Left kidney (tissue), 8 donors: ENCODE data around the gene POC1A. TPM values are rescaled to one million over a fixed set of nuclear protein-coding genes. Genes with fewer than 3 reads are reported as not detected.

ENCODE experiments used
- DNase-seq: peaks from one replicate; pipeline ENCODE4 v3.0.0-alpha.2; 2013
- long read RNA-seq, 8 donors: transcript quantifications; one replicate each; lab custom pipeline, GENCODE V29; 2026
- polyA plus RNA-seq: library from polyadenylated mRNA; unstranded; fragments of 120-200 nt; gene quantifications from one replicate; pipeline ENCODE4 v1.2.1, GENCODE V29; 2013; ENCODE audit not compliant: insufficient read length

The POC1A gene
- polyA plus RNA-seq: 10.5 TPM
- long read RNA-seq, donor 1, partial matches to known transcripts: 0 of 3 reads
- long read RNA-seq, donor 1, other reads (novel, unspliced or antisense): 0 of 3 reads
- long read RNA-seq, donor 2, partial matches to known transcripts: 0 of 3 reads
- long read RNA-seq, donor 2, other reads (novel, unspliced or antisense): 0 of 3 reads
- long read RNA-seq, donor 3, partial matches to known transcripts: 0 of 1 reads
- long read RNA-seq, donor 3, other reads (novel, unspliced or antisense): 0 of 1 reads
- long read RNA-seq, donor 4, partial matches to known transcripts: 0 of 1 reads
- long read RNA-seq, donor 4, other reads (novel, unspliced or antisense): 0 of 1 reads
- long read RNA-seq, donor 5, partial matches to known transcripts: 0 of 2 reads
- long read RNA-seq, donor 5, other reads (novel, unspliced or antisense): 0 of 2 reads
- long read RNA-seq, donor 6, transcript POC1A-202 (10 exons, 1,999 nt): major isoform, 5 of 5 reads
- long read RNA-seq, donor 6, partial matches to known transcripts: 0 of 5 reads
- long read RNA-seq, donor 6, other reads (novel, unspliced or antisense): 0 of 5 reads
- long read RNA-seq, donor 7, partial matches to known transcripts: 0 of 5 reads
- long read RNA-seq, donor 7, other reads (novel, unspliced or antisense): 0 of 5 reads
- long read RNA-seq, donor 8: 0 reads

- DNase-seq: peak; percentile 93
Measured at GRCh38 chr3:52154135-52155094, at the start of gene POC1A. POC1A (minus strand) TSS chr3:52154423; CDS start chr3:52154372, 51 bp downstream.

- DNase-seq: no peak
Measured at GRCh38 chr3:52203701-52204100, 49.5 kb upstream of the POC1A start.

- no peak for DNase-seq
Measured at GRCh38 chr3:52202384-52203077, 48.3 kb upstream of the POC1A start.

GRCh38 chr3:52200981-52201679 is 46.9 kb upstream of the POC1A start:
- DNase-seq: no peak

GRCh38 chr3:52198643-52199608 is 44.7 kb upstream of the POC1A start:
- no peak for DNase-seq

GRCh38 chr3:52197842-52198625 is 43.8 kb upstream of the POC1A start, which contains the start of gene ALAS1:
ALAS1 (plus strand) TSS chr3:52198160; CDS start chr3:52199242, 1,082 bp downstream.
- peak; percentile 93 for DNase-seq

- DNase-seq: no peak
Measured at GRCh38 chr3:52197499-52197841, 43.2 kb upstream of the POC1A start.

- DNase-seq: no peak
Measured at GRCh38 chr3:52196977-52197376, 42.8 kb upstream of the POC1A start.

- no peak for DNase-seq
Measured at GRCh38 chr3:52195823-52196331, 41.7 kb upstream of the POC1A start.

- no peak for DNase-seq
Measured at GRCh38 chr3:52195291-52195597, 41.0 kb upstream of the POC1A start.

- DNase-seq: peak; percentile 65
Measured at GRCh38 chr3:52194485-52195290, 40.5 kb upstream of the POC1A start.

- no peak for DNase-seq
Measured at GRCh38 chr3:52193065-52193464, 38.8 kb upstream of the POC1A start.

- no peak for DNase-seq
Measured at GRCh38 chr3:52191663-52192062, 37.4 kb upstream of the POC1A start.

GRCh38 chr3:52190294-52191074 is 36.3 kb upstream of the POC1A start:
- no peak for DNase-seq

- DNase-seq: no peak
Measured at GRCh38 chr3:52188556-52188955, 34.3 kb upstream of the POC1A start.

GRCh38 chr3:52186729-52187128 is 32.5 kb upstream of the POC1A start:
- no peak for DNase-seq

GRCh38 chr3:52185837-52186236 is 31.6 kb upstream of the POC1A start:
- no peak for DNase-seq
